Loucy (cell line): Measurements from ENCODE around the gene TXLNG.

Source experiments
- H2AFZ ChIP-seq: fragments of 200-600 bp; sonication (generic); 2 replicates; pipeline ENCODE4 v1.6.0; 2016; ENCODE audit warnings: antibody characterized with exemption, mild to moderate bottlenecking, low read length, moderate library complexity
- H3F3A ChIP-seq: fragments of 200-600 bp; 2 replicates; pipeline ENCODE4 v1.6.0; 2016; ENCODE audit warnings: antibody characterized with exemption, low read depth, mild to moderate bottlenecking
- H3K27me3 ChIP-seq: fragments of 200-600 bp; sonication (generic); 2 replicates; pipeline ENCODE4 v1.6.1; 2014; ENCODE audit warnings: low read length, mild to moderate bottlenecking; ENCODE audit not compliant: insufficient read depth, poor library complexity, severe bottlenecking
- H3K36me3 ChIP-seq: fragments of 200-600 bp; sonication (generic); 2 replicates; pipeline ENCODE4 v1.6.1; 2016; ENCODE audit warnings: low read length; ENCODE audit not compliant: insufficient read depth
- H3K4me1 ChIP-seq: fragments of 200-600 bp; sonication (generic); 2 replicates; pipeline ENCODE4 v1.5.1; 2014; ENCODE audit warnings: low read length, mild to moderate bottlenecking; ENCODE audit not compliant: insufficient read depth, poor library complexity, severe bottlenecking
- H3K4me2 ChIP-seq: fragments of 200-600 bp; sonication (generic); 2 replicates; pipeline ENCODE4 v1.6.0; 2014; ENCODE audit warnings: antibody characterized with exemption, low read length, low read depth, mild to moderate bottlenecking; ENCODE audit not compliant: poor library complexity, severe bottlenecking
- H3K4me3 ChIP-seq: fragments of 200-600 bp; sonication (generic); 2 replicates; pipeline ENCODE4 v1.5.1; 2014; ENCODE audit warnings: low read length, mild to moderate bottlenecking, mixed read lengths; ENCODE audit not compliant: poor library complexity, severe bottlenecking
- H3K79me2 ChIP-seq: fragments of 200-600 bp; sonication (generic); 2 replicates; pipeline ENCODE4 v1.6.1; 2014; ENCODE audit warnings: low read length; ENCODE audit not compliant: insufficient read depth
- H3K9ac ChIP-seq: fragments of 200-600 bp; sonication (generic); 2 replicates; pipeline ENCODE4 v1.6.0; 2014; ENCODE audit warnings: mild to moderate bottlenecking, low read depth, low read length, moderate library complexity; ENCODE audit not compliant: poor library complexity, severe bottlenecking
- H3K9me2 ChIP-seq: fragments of 200-600 bp; sonication (generic); replicated peaks from 2 replicates; pipeline ENCODE4 v1.6.1; 2016; ENCODE audit warnings: low read depth, low read length, mixed read lengths
- H3K9me3 ChIP-seq: fragments of 200-600 bp; sonication (generic); 2 replicates; pipeline ENCODE4 v1.6.1; 2014; ENCODE audit warnings: mild to moderate bottlenecking, antibody characterized with exemption, low read length, low read depth; ENCODE audit not compliant: insufficient read depth
- H4K20me1 ChIP-seq: fragments of 200-600 bp; sonication (generic); 2 replicates; pipeline ENCODE4 v1.6.0; 2014; ENCODE audit warnings: antibody characterized with exemption, low read length, mild to moderate bottlenecking; ENCODE audit not compliant: insufficient read depth, poor library complexity, severe bottlenecking
- EZH2phosphoT487 ChIP-seq: fragments of 200-600 bp; IDR thresholded peaks from 2 replicates; pipeline ENCODE4 v1.6.1; 2018; ENCODE audit warnings: antibody characterized with exemption, mild to moderate bottlenecking, moderate library complexity, borderline replicate concordance
- TF ChIP-seq, protein P1 (sequence below): fragments of 200-600 bp; sonication (generic); conservative IDR thresholded peaks from 2 replicates; pipeline ENCODE4 v1.5.1; 2014; ENCODE audit warnings: mild to moderate bottlenecking, antibody characterized with exemption, low read length

TXLNG gene

DNA sequence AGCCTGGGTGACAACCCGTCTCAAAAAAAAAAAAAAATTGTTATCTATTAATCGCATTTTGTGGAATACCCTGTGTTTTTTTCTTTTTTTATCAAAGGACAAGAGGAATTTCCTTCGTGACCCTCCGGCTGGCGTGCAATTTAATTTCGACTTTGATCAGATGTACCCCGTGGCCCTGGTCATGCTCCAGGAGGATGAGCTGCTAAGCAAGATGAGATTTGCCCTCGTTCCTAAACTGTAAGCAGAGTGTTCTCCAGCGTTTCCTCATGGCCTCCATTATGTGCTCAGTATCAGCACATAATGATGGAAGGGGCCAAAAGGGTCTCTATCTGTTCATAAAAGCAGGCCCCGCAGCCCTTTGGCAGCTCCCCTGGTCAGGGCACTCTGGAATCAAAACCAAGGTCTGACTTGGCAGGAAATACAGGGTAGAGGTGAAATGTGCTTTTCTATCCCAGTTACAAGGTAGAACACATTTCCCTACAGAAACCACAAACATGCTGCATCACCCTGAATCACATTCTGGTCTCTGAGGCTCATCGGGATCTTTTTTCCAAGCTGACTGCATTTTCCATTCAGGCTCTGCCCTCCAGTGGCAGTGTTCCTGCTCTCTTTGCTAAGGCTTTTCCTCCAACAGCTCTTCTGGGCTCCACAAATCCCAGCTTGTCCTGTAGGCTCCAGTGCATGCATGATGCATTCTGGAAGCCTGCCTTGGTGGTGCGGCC is 42.5 kb upstream of the TXLNG start:
- Histone ChIP-seq H2AFZ (no peak overlapping the region), H3K36me3 (peaks cover 11% of the 10 kb centered on the region; the same call in 1 of the 2 replicates), H3K4me3 (no peak overlapping the region), H3K9ac (no peak overlapping the region), H3K9me2 (no peaks in the 10 kb centered on the region), H3K9me3 (no peaks in the 10 kb centered on the region), H3K27me3 (no peaks in the 10 kb centered on the region), H3K79me2 (no peaks in the 10 kb centered on the region), H3K4me1 (no peaks in the 10 kb centered on the region), H3F3A (no peaks in the 10 kb centered on the region), H4K20me1 (no peaks in the 10 kb centered on the region), H3K4me2 (no peak overlapping the region)
- TF ChIP-seq EZH2phosphoT487 = no peak
- TF ChIP-seq, protein P1, sequence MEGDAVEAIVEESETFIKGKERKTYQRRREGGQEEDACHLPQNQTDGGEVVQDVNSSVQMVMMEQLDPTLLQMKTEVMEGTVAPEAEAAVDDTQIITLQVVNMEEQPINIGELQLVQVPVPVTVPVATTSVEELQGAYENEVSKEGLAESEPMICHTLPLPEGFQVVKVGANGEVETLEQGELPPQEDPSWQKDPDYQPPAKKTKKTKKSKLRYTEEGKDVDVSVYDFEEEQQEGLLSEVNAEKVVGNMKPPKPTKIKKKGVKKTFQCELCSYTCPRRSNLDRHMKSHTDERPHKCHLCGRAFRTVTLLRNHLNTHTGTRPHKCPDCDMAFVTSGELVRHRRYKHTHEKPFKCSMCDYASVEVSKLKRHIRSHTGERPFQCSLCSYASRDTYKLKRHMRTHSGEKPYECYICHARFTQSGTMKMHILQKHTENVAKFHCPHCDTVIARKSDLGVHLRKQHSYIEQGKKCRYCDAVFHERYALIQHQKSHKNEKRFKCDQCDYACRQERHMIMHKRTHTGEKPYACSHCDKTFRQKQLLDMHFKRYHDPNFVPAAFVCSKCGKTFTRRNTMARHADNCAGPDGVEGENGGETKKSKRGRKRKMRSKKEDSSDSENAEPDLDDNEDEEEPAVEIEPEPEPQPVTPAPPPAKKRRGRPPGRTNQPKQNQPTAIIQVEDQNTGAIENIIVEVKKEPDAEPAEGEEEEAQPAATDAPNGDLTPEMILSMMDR = no peak

- H3K9me3 ChIP-seq = no peaks in the 10 kb centered on the region
- no peaks in the 10 kb centered on the region for H3K4me1 ChIP-seq
- no peak overlapping the region for H3K4me3 ChIP-seq
- no peak overlapping the region for H3K9ac ChIP-seq
- no peak overlapping the region for H3K4me2 ChIP-seq
- no peaks in the 10 kb centered on the region for H3K27me3 ChIP-seq
- TF ChIP-seq, protein P1 = no peak
- no peak for TF ChIP-seq EZH2phosphoT487
- no peaks in the 10 kb centered on the region for H3F3A ChIP-seq
- H3K9me2 ChIP-seq = no peaks in the 10 kb centered on the region
- no peak overlapping the region for H2AFZ ChIP-seq
- H3K79me2 ChIP-seq = no peaks in the 10 kb centered on the region
- peaks cover 11% of the 10 kb centered on the region; the same call in 1 of the 2 replicates for H3K36me3 ChIP-seq
- H4K20me1 ChIP-seq = no peaks in the 10 kb centered on the region
These were observed 41.2 kb upstream of the TXLNG start for GRCh38 chrX:16745102-16745501.

- Histone ChIP-seq H3K9me3 (no peaks in the 10 kb centered on the region), H3K9me2 (no peaks in the 10 kb centered on the region), H2AFZ (no peak overlapping the region), H3K79me2 (no peaks in the 10 kb centered on the region), H3K4me1 (no peaks in the 10 kb centered on the region), H3K4me2 (no peak overlapping the region), H3F3A (no peaks in the 10 kb centered on the region), H4K20me1 (no peaks in the 10 kb centered on the region), H3K27me3 (no peaks in the 10 kb centered on the region), H3K9ac (no peak overlapping the region), H3K4me3 (no peak overlapping the region), H3K36me3 (peaks cover 11% of the 10 kb centered on the region; the same call in 1 of the 2 replicates)
- no peak for TF ChIP-seq EZH2phosphoT487
- TF ChIP-seq, protein P1 = no peak
These were observed 40.6 kb upstream of the TXLNG start for GRCh38 chrX:16745659-16746058.
